Mucosa of descending colon (tissue), 3 donors: ENCODE measurements around the gene CMC4. TPM values are rescaled to one million over a fixed set of nuclear protein-coding genes. Genes with fewer than 3 reads are reported as not detected.

ENCODE experiments used
- ATAC-seq: fragments of 200-7000 bp; cut with Tn5 transposase; one replicate; pipeline ENCODE4 v1.9.1; 2020; ENCODE audit warnings: mild to moderate bottlenecking, moderate library complexity
- DNase-seq, 3 donors: peaks; one replicate each; pipeline ENCODE4 v3.0.0-alpha.2; 2020
- H3K36me3 ChIP-seq: fragments of 200-600 bp; one replicate; pipeline ENCODE4 v1.8.0; 2021; ENCODE audit warnings: low read depth, mild to moderate bottlenecking
- H3K4me1 ChIP-seq: fragments of 200-600 bp; one replicate; pipeline ENCODE4 v1.8.0; 2021; ENCODE audit warnings: low read depth, mild to moderate bottlenecking
- H3K4me3 ChIP-seq: fragments of 200-600 bp; one replicate; pipeline ENCODE4 v1.8.0; 2021; ENCODE audit warnings: mild to moderate bottlenecking
- H3K9me3 ChIP-seq: fragments of 200-600 bp; one replicate; pipeline ENCODE4 v1.8.0; 2021; ENCODE audit warnings: mild to moderate bottlenecking
- intact Hi-C, 2 donors: fragments of 100-400 bp; cut with DNase I in 1 of 2; cut with micrococcal nuclease in 1 of 2; formaldehyde crosslinking; loops; one replicate each; pipeline versions ENCODE4 v1.11.0 to v1.11.1; 2022; cut with DNase I, micrococcal nuclease
- long read RNA-seq, 2 donors: library from polyadenylated mRNA; unstranded; transcript quantifications; one replicate each; pipeline ENCODE4 v2.0.0, GENCODE V29; 2019 to 2021
- total RNA-seq, 3 donors: library from RNA; stranded (reverse); fragmentation: NEBNext Ultra II Directional in 2 of 3; extraction: Animal tissue kit (Norgen Biotek cat#: 25700) in 2 of 3; gene quantifications; one replicate each; pipeline versions ENCODE4 v1.2.1 to v1.2.4, GENCODE V29; 2021 to 2023
- TF ChIP-seq, protein P1 (sequence below): fragments of 200-600 bp; IDR thresholded peaks from one replicate; pipeline ENCODE4 v1.8.0; 2022; ENCODE audit warnings: antibody characterized with exemption, mild to moderate bottlenecking
- donor health status: DM: no; HTN: no; CAD: no; lungs with moderate emphysema.
- donor health status: DM: no; HTN: no; CAD: no.
- donor health status: DM: no; HTN: yes; CAD: no.

The CMC4 gene, protein sequence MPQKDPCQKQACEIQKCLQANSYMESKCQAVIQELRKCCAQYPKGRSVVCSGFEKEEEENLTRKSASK
- 1 to 10 TPM; 1.9 to 5.2 (median 4.8) TPM for total RNA-seq
- long read RNA-seq, donor 1, transcript CMC4-202 (3 exons, 1,107 nt): major isoform, 24 of 24 reads
- long read RNA-seq, donor 1, partial matches to known transcripts: 0 of 24 reads
- long read RNA-seq, donor 1, other reads (novel, unspliced or antisense): 0 of 24 reads
- long read RNA-seq, donor 2, transcript CMC4-202 (3 exons, 1,107 nt): major isoform, 11 of 12 reads
- long read RNA-seq, donor 2, partial matches to known transcripts: 1 of 12 reads
- long read RNA-seq, donor 2, other reads (novel, unspliced or antisense): 0 of 12 reads

DNA sequence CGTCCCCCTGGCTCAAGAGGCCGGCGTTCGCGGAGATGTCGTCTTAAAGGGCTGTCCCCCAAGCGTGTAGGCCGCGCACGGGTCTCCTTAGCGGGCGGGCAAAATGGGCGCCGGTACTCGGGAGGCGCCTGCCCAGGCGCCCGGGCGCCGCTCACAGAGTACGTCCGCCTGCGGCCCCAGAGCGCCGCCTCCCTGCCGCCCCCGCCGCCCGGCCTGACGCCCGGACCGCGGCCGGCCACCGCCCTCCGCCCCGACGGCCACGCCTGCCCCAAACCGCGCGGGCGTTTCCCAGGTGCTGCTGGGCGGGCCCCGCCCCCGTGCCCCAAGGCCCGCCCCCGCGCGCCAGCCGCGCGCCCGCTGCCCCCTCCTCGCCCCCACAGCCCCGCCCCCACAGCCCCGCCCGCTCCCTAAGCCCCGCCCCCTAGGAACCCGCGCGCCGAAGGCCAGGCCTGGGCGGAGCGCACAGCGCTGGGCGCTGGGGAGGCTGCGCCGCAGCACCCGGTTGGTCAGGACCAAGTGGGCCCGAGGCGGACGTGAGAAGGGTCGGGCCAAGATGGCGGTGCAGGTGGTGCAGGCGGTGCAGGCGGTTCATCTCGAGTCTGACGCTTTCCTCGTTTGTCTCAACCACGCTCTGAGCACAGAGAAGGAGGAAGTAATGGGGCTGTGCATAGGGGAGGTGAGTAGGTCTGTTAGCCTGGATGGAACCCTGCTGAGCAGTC is at the start of gene CMC4, which contains the start of the genes BRCC3 and MTCP1:
Gene CMC4, minus strand, starts transcription at position 162 of the 719 bp plus-strand sequence. CDS start 7,113 bp downstream, outside the sequence.
Gene BRCC3, plus strand, starts transcription at position 534 of the 719 bp plus-strand sequence. Its CDS starts 20 bp downstream, at position 554.
Gene MTCP1, minus strand, starts transcription at position 162 of the 719 bp plus-strand sequence. CDS start 5,126 bp downstream, outside the sequence.
- intact Hi-C loops: no loop called here
- H3K9me3 ChIP-seq: no peaks in the 10 kb centered on the region
- no peaks in the 10 kb centered on the region for H3K36me3 ChIP-seq
- peak; percentile 76 to 91 (median 89) for DNase-seq
- peak within 1 kb of the TSS; percentile 32 for H3K4me3 ChIP-seq
- TF ChIP-seq, protein P1, sequence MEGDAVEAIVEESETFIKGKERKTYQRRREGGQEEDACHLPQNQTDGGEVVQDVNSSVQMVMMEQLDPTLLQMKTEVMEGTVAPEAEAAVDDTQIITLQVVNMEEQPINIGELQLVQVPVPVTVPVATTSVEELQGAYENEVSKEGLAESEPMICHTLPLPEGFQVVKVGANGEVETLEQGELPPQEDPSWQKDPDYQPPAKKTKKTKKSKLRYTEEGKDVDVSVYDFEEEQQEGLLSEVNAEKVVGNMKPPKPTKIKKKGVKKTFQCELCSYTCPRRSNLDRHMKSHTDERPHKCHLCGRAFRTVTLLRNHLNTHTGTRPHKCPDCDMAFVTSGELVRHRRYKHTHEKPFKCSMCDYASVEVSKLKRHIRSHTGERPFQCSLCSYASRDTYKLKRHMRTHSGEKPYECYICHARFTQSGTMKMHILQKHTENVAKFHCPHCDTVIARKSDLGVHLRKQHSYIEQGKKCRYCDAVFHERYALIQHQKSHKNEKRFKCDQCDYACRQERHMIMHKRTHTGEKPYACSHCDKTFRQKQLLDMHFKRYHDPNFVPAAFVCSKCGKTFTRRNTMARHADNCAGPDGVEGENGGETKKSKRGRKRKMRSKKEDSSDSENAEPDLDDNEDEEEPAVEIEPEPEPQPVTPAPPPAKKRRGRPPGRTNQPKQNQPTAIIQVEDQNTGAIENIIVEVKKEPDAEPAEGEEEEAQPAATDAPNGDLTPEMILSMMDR: no peak
- H3K4me1 ChIP-seq: peaks cover 5% of the 10 kb centered on the region
- peak; percentile 93 for ATAC-seq

DNA sequence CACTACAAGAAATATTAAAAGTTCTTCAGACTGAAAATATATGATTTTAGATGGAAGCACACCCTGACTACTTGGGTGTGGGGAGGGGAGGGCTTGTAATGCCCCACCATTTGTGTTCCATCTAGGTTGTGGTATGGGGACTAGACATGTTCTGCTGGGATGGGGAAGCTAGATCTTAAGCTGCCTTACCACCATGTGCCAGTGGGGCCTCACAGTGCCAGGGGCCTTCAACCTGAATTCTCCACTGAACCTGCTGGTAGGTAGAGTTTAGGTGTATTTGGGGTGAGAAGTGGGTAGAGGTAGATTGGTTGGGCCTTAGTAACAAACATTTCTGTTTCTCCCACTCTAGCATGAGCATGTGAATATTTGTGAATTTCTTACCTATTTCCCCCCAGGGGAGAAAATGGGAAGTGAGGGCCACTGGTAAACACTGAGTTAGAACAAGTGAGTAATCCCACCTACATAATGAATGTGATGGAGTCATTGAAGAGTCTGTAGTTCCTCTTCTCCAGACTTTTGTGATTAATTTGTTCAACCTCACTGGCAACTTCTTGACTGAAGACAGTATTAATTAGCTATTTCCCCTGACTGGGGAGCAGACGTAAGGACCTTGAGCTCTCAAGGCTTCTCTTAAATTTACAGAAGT is 44.4 kb upstream of the CMC4 start:
- no peak overlapping the region for H3K4me3 ChIP-seq
- H3K36me3 ChIP-seq: no peaks in the 10 kb centered on the region
- ATAC-seq (no peak), DNase-seq (no peak)
- H3K4me1 ChIP-seq: no peaks in the 10 kb centered on the region
- TF ChIP-seq, protein P1: no peak
- intact Hi-C loops: no loop called here
- H3K9me3 ChIP-seq: no peaks in the 10 kb centered on the region

DNA sequence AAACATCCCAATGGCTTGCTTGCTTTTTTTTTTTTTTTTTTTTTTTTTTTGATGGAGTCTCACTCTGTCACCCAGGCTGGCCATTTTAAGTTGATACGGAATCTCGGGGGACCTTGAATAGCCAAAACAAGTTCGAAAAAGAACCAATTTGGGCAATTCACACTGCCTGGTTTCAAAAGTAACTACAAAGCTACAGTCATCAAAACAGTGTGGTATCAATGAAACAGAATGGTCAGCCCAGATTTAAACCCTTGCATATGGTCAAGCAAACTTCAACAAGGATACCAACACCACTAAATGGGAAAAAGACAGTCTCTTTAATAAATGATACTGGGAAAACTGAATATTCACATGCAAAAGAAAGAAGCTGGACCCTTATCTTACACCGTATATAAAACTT is 42.2 kb upstream of the CMC4 start:
- no peak for DNase-seq
- H3K4me1 ChIP-seq: no peaks in the 10 kb centered on the region
- no peak for ATAC-seq
- TF ChIP-seq, protein P1: no peak
- H3K4me3 ChIP-seq: no peak overlapping the region
- no peaks in the 10 kb centered on the region for H3K9me3 ChIP-seq
- intact Hi-C loops: no loop called here
- H3K36me3 ChIP-seq: no peaks in the 10 kb centered on the region

DNA sequence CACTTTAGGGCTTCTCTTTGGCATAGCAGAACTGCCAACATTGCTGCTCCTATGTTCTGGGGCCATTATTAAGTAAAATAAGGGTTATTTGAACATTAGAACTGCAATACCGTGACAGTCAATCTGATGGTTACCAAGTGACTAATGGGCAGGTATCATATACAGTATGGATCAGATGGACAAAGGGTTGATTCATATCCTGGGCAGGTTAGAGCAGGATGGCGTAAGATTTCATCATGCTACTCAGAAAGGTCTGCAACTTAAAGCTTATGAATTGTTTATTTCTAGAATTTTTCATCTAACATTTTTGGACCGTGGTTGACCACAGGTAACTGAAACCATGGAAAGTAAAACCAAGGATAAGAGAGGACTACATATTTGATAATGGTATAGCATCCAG is 41.2 kb upstream of the CMC4 start:
- no peak for DNase-seq
- intact Hi-C loops: no loop called here
- no peaks in the 10 kb centered on the region for H3K36me3 ChIP-seq

DNA sequence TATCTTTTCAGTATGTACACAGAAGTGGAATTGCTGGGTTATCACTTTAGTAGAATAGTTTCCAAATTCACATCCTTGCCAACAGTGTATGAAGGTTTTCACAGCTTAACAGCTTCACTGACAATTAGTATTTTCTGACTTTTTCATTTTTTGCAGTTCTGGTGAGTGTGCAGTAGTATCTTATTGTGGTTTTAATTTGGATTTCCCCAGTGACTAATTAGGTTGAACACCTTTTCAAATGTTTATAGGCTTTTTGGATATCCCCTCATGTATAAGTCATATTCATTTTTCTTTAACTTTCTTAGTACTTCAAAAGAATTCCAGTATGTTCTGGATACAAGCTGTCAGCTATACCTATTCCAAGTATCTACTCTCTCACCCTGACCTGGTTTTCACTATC is 37.5 kb upstream of the CMC4 start:
- H3K36me3 ChIP-seq: no peaks in the 10 kb centered on the region
- TF ChIP-seq, protein P1: no peak
- H3K4me1 ChIP-seq: no peaks in the 10 kb centered on the region
- DNase-seq (no peak), ATAC-seq (no peak)
- H3K9me3 ChIP-seq: no peaks in the 10 kb centered on the region
- intact Hi-C loops: no loop called here
- no peak overlapping the region for H3K4me3 ChIP-seq

More for the DNA sequence above, 41.2 kb upstream of the CMC4 start:
- Histone ChIP-seq H3K9me3 (no peaks in the 10 kb centered on the region), H3K4me1 (no peaks in the 10 kb centered on the region), H3K4me3 (no peak overlapping the region)
- ATAC-seq: no peak
- TF ChIP-seq, protein P1: no peak
